Measurements from ENCODE around the gene DGKQ.

The DGKQ gene, protein sequence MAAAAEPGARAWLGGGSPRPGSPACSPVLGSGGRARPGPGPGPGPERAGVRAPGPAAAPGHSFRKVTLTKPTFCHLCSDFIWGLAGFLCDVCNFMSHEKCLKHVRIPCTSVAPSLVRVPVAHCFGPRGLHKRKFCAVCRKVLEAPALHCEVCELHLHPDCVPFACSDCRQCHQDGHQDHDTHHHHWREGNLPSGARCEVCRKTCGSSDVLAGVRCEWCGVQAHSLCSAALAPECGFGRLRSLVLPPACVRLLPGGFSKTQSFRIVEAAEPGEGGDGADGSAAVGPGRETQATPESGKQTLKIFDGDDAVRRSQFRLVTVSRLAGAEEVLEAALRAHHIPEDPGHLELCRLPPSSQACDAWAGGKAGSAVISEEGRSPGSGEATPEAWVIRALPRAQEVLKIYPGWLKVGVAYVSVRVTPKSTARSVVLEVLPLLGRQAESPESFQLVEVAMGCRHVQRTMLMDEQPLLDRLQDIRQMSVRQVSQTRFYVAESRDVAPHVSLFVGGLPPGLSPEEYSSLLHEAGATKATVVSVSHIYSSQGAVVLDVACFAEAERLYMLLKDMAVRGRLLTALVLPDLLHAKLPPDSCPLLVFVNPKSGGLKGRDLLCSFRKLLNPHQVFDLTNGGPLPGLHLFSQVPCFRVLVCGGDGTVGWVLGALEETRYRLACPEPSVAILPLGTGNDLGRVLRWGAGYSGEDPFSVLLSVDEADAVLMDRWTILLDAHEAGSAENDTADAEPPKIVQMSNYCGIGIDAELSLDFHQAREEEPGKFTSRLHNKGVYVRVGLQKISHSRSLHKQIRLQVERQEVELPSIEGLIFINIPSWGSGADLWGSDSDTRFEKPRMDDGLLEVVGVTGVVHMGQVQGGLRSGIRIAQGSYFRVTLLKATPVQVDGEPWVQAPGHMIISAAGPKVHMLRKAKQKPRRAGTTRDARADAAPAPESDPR

DNA sequence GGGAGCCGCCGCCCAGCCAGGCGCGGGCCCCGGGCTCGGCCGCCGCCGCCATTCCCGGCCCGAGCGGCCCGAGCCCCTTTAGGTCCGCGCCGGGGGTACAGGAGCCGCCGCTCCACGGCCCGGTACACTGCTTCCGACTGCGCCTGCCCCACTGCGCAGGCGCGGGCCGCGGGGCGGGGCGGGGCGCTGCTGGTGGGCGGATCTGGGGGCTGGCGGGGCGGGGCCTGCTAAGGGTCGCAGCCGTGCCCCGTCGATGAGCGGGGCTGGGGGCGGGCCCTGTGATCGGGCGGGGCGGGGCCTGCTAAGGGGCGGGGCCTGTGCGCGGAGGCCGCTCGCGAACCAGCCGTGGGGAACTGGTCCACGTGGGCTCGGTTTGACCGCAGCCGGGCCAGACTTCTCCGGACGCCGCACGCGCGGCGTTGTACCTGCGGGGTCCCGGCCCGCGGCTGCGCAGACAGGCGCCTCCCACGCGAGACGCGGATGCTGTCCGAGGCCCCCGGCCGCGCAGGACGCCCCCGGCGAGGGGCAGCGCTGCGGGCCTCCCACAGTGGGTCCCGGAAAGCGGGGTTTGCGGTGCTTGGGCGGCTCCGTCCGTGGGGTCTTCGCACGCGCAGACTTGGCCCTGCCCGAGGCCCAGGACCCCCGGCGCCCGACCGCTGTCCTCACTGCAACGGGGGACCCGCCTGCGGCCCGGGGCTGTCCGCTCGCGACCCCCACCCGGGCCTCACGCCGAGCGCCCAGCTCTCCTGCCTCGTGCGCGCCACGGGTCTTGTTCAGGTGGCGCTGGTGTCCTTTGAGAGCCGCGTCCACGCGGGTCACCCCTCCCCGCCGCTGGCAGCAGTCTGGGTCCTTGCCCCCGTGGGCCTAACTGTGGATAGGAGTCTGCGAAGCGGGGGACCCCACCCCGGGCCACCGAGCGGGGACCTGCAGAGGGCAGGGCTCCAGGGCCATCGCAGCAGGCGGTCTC lies at the start of gene DGKQ:
TSS of gene DGKQ (minus strand) at position 139 of the 967 bp plus-strand sequence. CDS start at position 52, 87 bp downstream.
- H3K27me3 Mint-ChIP-seq: no peaks in the 10 kb centered on the region
- H3K4me1 Mint-ChIP-seq: peaks cover 20% of the 10 kb centered on the region
- peak within 1 kb of the TSS; percentile 35 for H3K27ac Mint-ChIP-seq (ENCODE audit: low read depth)
- no peaks in the 10 kb centered on the region for H3K9me3 Mint-ChIP-seq
- DNase-seq (ENCODE audit: low spot score in 2 of 2): peak; percentile 74 to 83
- ATAC-seq (replicated peaks; ENCODE audit: extremely low read depth, poor library complexity, severe bottlenecking): peak; percentile 51
- H3K36me3 Mint-ChIP-seq (ENCODE audit: insufficient read depth): peaks cover 13% of the 10 kb centered on the region
- H3K4me3 Mint-ChIP-seq: peak within 1 kb of the TSS; percentile 63

DNA sequence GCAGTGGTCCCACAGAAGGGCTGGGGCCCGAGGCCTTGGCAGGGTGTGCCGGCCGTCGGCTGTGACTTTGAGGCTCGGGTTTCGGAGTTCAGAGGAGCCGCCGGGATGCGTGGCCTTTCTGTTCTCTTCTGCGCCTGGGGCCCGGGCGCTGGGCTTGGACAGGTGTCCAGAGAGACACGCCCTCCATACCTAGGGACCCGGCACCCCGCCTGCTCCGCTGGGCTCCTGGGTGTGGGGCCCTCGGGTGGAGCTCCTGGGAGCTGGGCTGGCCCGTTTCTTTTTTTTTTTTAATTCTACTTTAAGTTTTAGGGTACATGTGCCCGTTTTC lies 49.3 kb upstream of the DGKQ start:
- Mint-ChIP-seq H3K4me3 (no peak overlapping the region), H3K4me1 (no peaks in the 10 kb centered on the region), H3K9me3 (no peaks in the 10 kb centered on the region), H3K36me3 (ENCODE audit: insufficient read depth) (peaks cover 5% of the 10 kb centered on the region), H3K27me3 (no peaks in the 10 kb centered on the region), H3K27ac (ENCODE audit: low read depth) (no peak overlapping the region)
- DNase-seq (ENCODE audit: low spot score in 2 of 2) (no peak), ATAC-seq (replicated peaks; ENCODE audit: extremely low read depth, poor library complexity, severe bottlenecking) (no peak)

DNA sequence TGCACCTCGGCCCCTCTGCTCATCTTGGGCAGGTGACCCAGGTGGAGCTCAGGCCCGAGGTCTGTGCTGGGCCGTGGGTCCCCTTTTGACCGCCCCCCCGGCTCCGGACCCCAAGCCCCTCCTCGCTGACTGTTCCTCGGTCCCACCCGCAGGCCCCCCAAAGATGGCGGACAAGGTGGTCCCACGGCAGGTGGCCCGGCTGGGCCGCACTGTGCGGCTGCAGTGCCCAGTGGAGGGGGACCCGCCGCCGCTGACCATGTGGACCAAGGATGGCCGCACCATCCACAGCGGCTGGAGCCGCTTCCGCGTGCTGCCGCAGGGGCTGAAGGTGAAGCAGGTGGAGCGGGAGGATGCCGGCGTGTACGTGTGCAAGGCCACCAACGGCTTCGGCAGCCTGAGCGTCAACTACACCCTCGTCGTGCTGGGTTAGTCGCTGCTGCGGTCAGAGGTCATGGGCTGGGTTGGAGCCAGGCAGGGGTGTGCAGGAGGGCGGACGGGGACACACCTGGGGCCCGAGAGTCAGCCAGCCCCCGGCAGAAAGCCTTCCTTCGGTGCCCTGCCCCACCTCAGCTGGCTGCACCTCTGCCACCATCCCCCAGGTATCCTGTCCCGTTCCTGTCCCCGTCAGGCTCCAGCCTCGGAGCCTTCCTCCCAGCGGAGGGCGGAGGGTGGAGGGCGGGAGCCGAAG lies 48.8 kb upstream of the DGKQ start:
- H3K4me3 Mint-ChIP-seq: no peak overlapping the region
- no peak overlapping the region for H3K27ac Mint-ChIP-seq (ENCODE audit: low read depth)
- no peak for DNase-seq (ENCODE audit: low spot score in 2 of 2)
- no peaks in the 10 kb centered on the region for H3K9me3 Mint-ChIP-seq
- no peak for ATAC-seq (replicated peaks; ENCODE audit: extremely low read depth, poor library complexity, severe bottlenecking)
- no peaks in the 10 kb centered on the region for H3K4me1 Mint-ChIP-seq
- H3K36me3 Mint-ChIP-seq (ENCODE audit: insufficient read depth): peaks cover 5% of the 10 kb centered on the region
- no peaks in the 10 kb centered on the region for H3K27me3 Mint-ChIP-seq

DNA sequence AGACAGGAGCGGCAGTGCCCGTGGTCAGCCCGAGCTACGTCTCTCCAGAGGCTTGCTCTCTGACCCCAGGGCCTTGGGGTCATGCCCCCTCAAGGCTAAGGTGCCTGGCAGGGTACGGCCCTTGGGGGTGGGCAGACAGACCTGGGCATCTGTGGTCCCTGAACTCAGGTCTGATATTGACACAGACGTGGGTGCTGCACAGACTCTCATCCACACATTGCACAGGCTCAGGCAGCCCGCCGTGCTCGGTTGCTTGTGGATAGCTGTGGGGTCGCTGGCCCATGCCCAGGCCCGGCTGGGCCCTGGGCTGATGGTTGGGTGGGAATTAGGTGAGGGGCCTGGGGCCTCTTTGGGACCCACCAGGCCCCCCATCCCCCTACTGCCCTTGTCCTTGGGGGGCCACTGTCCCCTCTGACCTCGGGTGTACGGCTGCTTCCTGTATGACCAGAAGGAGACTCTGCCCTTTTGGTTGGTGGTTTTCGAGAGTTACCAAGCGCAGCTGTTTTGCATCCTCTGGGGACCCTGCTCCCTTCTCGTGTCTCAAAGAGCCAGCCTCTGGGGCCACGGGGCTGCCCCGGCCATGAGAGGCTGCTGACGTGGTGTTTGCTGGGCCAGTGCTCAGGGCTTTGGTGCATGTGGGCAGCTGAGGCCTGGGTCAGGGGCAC lies 48.1 kb upstream of the DGKQ start:
- DNase-seq (ENCODE audit: low spot score in 2 of 2) (no peak), ATAC-seq (replicated peaks; ENCODE audit: extremely low read depth, poor library complexity, severe bottlenecking) (no peak)
- Mint-ChIP-seq H3K4me1 (no peaks in the 10 kb centered on the region), H3K9me3 (no peaks in the 10 kb centered on the region), H3K27ac (ENCODE audit: low read depth) (no peak overlapping the region), H3K36me3 (ENCODE audit: insufficient read depth) (peaks cover 5% of the 10 kb centered on the region), H3K4me3 (no peak overlapping the region), H3K27me3 (no peaks in the 10 kb centered on the region)

DNA sequence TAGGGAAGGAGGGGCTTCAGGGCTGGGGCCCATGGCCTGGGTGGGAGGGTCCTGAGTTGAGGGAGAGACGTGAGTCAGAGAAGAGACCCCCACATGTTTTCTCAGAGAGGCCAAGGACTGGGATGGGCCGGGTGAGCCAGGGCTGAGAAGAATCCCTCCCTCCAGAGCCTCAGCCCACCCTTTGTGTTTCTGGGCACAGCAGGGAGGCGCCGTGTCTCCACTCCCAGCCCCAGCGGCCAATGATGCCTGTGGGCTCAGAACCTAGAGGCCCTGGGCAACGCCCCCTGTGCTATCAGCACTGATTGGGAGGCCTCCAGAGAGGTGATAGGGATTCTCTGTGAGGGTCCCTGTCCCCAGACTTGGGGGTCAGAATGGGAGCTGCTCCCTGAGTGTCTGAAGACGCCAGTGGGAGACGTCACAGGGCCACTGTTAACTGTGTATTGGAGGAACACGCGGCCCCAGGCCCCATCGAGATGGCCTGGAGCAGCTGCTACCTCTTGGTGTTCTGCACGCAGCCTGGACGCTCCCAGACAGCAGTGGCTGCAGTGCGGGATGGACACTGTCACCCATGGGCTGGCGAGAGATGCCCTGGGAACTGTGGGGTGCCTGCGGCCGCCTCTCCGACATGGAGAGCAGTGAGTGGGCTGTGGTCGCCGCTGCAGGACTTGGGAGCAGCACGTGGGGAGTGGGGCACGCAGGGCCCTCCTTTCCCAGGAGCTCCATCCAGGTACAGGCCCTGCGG lies 46.5 kb upstream of the DGKQ start:
- no peak overlapping the region for H3K4me3 Mint-ChIP-seq
- ATAC-seq (replicated peaks; ENCODE audit: extremely low read depth, poor library complexity, severe bottlenecking) (no peak), DNase-seq (ENCODE audit: low spot score in 2 of 2) (no peak)
- no peaks in the 10 kb centered on the region for H3K27me3 Mint-ChIP-seq
- no peak overlapping the region for H3K27ac Mint-ChIP-seq (ENCODE audit: low read depth)
- H3K36me3 Mint-ChIP-seq (ENCODE audit: insufficient read depth): peaks cover 2% of the 10 kb centered on the region
- H3K4me1 Mint-ChIP-seq: no peaks in the 10 kb centered on the region
- no peaks in the 10 kb centered on the region for H3K9me3 Mint-ChIP-seq

DNA sequence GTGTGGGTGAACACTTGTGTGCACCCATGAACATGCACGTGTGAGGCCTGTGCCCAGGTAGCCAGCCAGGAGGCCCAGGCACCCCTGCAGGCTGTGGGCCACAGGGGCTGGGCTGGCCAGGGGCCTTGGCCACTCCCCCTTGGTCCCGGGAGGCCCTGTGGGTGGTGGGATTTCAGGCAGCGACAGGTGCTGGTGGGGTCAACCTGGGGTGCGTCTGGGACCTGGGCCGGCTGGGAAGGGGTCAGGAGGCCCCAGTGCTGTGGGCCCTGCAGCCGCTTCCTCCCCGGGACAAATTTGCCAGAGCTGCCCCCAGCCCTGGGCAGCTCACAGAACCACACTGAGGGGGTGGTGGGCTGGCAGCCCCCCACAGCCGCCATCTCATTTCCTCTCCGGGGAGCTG lies 46.0 kb upstream of the DGKQ start:
- no peaks in the 10 kb centered on the region for H3K4me1 Mint-ChIP-seq
- DNase-seq (ENCODE audit: low spot score in 2 of 2) (no peak), ATAC-seq (replicated peaks; ENCODE audit: extremely low read depth, poor library complexity, severe bottlenecking) (no peak)
- no peaks in the 10 kb centered on the region for H3K27me3 Mint-ChIP-seq
- no peak overlapping the region for H3K4me3 Mint-ChIP-seq
- no peaks in the 10 kb centered on the region for H3K9me3 Mint-ChIP-seq
- H3K27ac Mint-ChIP-seq (ENCODE audit: low read depth): no peak overlapping the region
- peaks cover 1% of the 10 kb centered on the region for H3K36me3 Mint-ChIP-seq (ENCODE audit: insufficient read depth)

DNA sequence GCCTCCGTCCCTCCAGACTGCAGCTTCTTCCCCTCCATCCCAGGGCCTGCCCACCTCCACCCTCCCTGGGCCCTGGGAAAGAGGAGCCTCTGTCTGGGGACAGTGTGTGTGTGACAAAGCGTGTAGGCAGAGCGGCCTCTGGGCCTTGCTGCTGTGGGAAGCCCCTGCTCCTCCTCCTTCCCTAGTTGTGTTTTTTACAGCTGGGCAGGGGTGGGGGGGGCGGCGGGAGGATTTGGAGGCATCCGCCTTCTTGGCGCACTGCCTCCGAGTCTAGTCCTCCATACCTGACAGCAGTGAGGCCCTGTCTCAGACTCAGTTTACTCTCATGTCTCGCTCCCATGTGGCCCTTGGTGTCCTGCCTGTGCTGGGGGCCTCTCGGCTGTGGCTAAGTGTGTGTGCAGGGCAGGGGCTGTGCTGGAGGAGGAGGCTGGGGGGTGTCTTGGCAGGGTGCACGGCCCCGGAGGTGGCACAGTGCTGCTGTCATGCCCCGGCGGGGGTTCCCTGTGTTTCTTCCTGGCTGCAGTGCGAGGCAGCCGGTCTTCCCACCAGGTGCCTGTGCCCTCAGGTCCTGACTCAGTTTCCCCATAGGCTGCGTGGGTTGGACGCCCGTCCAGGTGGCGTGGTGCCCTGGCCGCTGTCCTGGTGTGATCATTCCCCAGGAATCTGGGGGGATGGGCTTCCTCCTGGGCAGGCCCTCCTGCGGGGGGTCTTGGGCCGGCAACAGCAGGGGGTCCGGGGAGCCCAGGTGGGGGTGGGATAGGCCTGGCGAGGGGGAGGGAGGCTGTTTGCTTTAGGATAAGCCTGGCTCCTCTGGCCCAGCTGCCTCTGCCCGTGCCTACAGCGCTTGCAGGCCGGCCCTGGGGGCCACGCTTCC lies 45.0 kb upstream of the DGKQ start:
- H3K27ac Mint-ChIP-seq (ENCODE audit: low read depth): no peak overlapping the region
- no peaks in the 10 kb centered on the region for H3K27me3 Mint-ChIP-seq
- DNase-seq (ENCODE audit: low spot score in 2 of 2): no peak
- no peak overlapping the region for H3K4me3 Mint-ChIP-seq
- no peaks in the 10 kb centered on the region for H3K4me1 Mint-ChIP-seq
- no peak for ATAC-seq (replicated peaks; ENCODE audit: extremely low read depth, poor library complexity, severe bottlenecking)
- no peaks in the 10 kb centered on the region for H3K36me3 Mint-ChIP-seq (ENCODE audit: insufficient read depth)
- H3K9me3 Mint-ChIP-seq: no peaks in the 10 kb centered on the region

DNA sequence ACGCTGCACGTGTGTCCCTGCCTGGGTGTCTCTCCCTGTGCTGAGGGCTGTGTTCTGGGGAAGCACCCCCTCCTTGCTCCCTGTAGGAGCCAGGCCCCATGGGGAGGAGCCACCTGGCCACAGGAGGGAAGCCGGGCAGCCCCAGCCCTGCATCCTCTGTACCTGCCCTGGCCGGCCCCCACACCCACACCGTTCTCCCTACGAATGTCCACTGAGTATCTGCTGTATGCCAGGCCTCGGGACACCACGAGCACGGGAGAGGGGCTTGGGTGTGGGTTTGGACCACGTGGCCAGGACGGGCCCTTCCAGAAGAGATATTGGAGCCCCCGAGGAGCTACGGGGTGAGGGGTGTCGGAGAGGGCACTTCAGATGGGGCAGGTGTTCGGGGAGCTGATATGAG lies 44.3 kb upstream of the DGKQ start:
- H3K36me3 Mint-ChIP-seq (ENCODE audit: insufficient read depth): no peaks in the 10 kb centered on the region
- DNase-seq (ENCODE audit: low spot score in 2 of 2) (no peak), ATAC-seq (replicated peaks; ENCODE audit: extremely low read depth, poor library complexity, severe bottlenecking) (no peak)
- H3K9me3 Mint-ChIP-seq: no peaks in the 10 kb centered on the region
- no peak overlapping the region for H3K4me3 Mint-ChIP-seq
- no peaks in the 10 kb centered on the region for H3K27me3 Mint-ChIP-seq
- no peak overlapping the region for H3K27ac Mint-ChIP-seq (ENCODE audit: low read depth)
- H3K4me1 Mint-ChIP-seq: no peaks in the 10 kb centered on the region

DNA sequence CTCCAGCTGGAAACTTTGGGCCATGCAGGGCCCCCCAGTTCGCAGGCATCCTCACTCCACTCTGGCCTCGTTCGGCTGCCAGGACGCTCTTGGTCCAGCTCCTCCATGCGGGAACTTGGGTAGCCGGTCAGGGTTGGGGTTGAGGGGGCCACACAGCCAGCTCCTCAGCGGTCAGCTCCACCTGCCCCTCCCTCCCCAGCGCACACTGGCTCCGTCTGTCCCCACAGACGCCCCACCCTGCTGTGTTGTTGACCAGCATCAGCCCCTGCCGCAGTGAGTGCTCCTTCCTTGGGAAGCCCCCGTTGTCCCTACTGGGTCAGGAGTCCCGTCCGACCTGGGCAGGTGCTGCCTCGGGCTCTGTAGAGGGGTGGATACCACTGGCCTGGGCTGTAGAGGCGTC lies 43.8 kb upstream of the DGKQ start:
- DNase-seq (ENCODE audit: low spot score in 2 of 2): no peak
- ATAC-seq (replicated peaks; ENCODE audit: extremely low read depth, poor library complexity, severe bottlenecking): no peak
- Mint-ChIP-seq H3K4me1 (no peaks in the 10 kb centered on the region), H3K9me3 (no peaks in the 10 kb centered on the region), H3K4me3 (no peak overlapping the region), H3K27me3 (no peaks in the 10 kb centered on the region), H3K27ac (ENCODE audit: low read depth) (no peak overlapping the region), H3K36me3 (ENCODE audit: insufficient read depth) (peaks cover 1% of the 10 kb centered on the region)

DNA sequence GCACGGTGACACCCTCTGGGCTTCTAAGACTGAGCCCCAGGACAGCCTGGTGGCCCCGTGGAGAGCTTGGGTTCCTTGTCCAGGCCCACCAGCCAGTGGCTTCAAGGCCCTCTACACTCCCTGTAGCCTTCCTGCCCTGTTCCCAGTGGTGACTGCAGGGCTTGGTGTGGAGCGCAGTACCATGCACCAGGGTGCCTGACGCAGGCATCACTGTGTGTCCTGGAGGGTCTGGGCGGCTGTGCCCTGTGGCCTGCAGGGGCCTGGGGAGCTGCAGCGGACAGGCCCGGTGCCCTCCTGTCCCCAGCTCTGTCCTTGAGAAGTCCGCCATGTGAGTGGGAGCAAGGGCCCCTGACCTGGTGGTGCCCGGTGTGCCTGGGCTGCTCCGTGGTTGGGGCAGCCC lies 42.4 kb upstream of the DGKQ start:
- Mint-ChIP-seq H3K27me3 (no peaks in the 10 kb centered on the region), H3K36me3 (ENCODE audit: insufficient read depth) (peaks cover 2% of the 10 kb centered on the region), H3K9me3 (no peaks in the 10 kb centered on the region), H3K27ac (ENCODE audit: low read depth) (no peak overlapping the region), H3K4me1 (peaks cover under 1% of the 10 kb centered on the region), H3K4me3 (no peak overlapping the region)
- DNase-seq (ENCODE audit: low spot score in 2 of 2): no peak
- ATAC-seq (replicated peaks; ENCODE audit: extremely low read depth, poor library complexity, severe bottlenecking): no peak
